ENCODE data around the gene NCOA4.

GRCh38 chr10:46014206-46014605, 16.2 kb downstream of the NCOA4 start:
- TF ChIP-seq YY1 (IDR thresholded peaks at IDR 0.05; ENCODE audit: insufficient read depth, insufficient read length), result no peak
- no peak for TF ChIP-seq SUZ12 (IDR thresholded peaks at IDR 0.05; ENCODE audit: extremely low read depth, insufficient read depth, insufficient read length)
- no peak for TF ChIP-seq ZNF274 (IDR thresholded peaks at IDR 0.05; ENCODE audit: low read depth, low read length)

Measured in NT2/D1 (cell line).